PC-3 (cell line): Measurements from ENCODE around the gene BEST2. TPM values are rescaled to one million over a fixed set of nuclear protein-coding genes. Genes with fewer than 3 reads are reported as not detected.

Experiments
- ATAC-seq: fragments of 200-7000 bp; cut with Tn5 transposase; 2 replicates; pipeline ENCODE4 v1.9.1; 2020; ENCODE audit warnings: mild to moderate bottlenecking, moderate library complexity
- BruUV-seq: library from RNA; stranded (reverse); fragments of 400-500 nt; replicated peaks from 2 replicates; lab custom pipeline; 2021; lab: Mats Ljungman, UMichigan
- CTCF ChIA-PET: fragments of 300-600 bp; sonication (Branson Sonifier 250); formaldehyde crosslinking; loops from one replicate; lab custom pipeline; 2022; ENCODE audit warnings: antibody characterized with exemption; lab: Charles Lee
- POLR2A ChIA-PET: fragments of 300-600 bp; sonication (Branson Sonifier 250); formaldehyde crosslinking; loops from one replicate; lab custom pipeline; 2022; ENCODE audit warnings: antibody characterized with exemption; ENCODE audit not compliant: unreplicated experiment; lab: Charles Lee
- DNase-seq: peaks from one replicate; pipeline ENCODE4 v3.0.0-alpha.2; 2015
- H2AFZ ChIP-seq: fragments of 300-600 bp; sonication (generic); 2 replicates; pipeline ENCODE4 v1.6.0; 2016; ENCODE audit warnings: antibody characterized with exemption, low read length
- H3F3A ChIP-seq: fragments of 300-600 bp; sonication (generic); one replicate; pipeline ENCODE4 v1.6.0; 2017; ENCODE audit warnings: antibody characterized with exemption, low read length, control low read depth, mild to moderate bottlenecking; ENCODE audit not compliant: unreplicated experiment
- H3K27ac ChIP-seq: fragments of 300-600 bp; sonication (generic); 2 replicates; pipeline ENCODE4 v1.5.1; 2016; ENCODE audit warnings: mild to moderate bottlenecking, low read length
- H3K27me3 ChIP-seq: fragments of 300-600 bp; sonication (generic); 2 replicates; pipeline ENCODE4 v1.6.1; 2016; ENCODE audit warnings: low read length, mixed read lengths
- H3K36me3 ChIP-seq: fragments of 300-600 bp; sonication (generic); 2 replicates; pipeline ENCODE4 v1.6.1; 2016; ENCODE audit warnings: low read depth, mixed run types, low read length, mixed read lengths
- H3K4me1 ChIP-seq: fragments of 300-600 bp; sonication (generic); 2 replicates; pipeline ENCODE4 v1.5.1; 2016; ENCODE audit warnings: low read length; ENCODE audit not compliant: insufficient read depth
- H3K4me2 ChIP-seq: fragments of 300-600 bp; sonication (generic); 2 replicates; pipeline ENCODE4 v1.6.0; 2016; ENCODE audit warnings: low read length
- H3K4me3 ChIP-seq: fragments of 300-600 bp; sonication (generic); 2 replicates; pipeline ENCODE4 v1.5.1; 2016; ENCODE audit warnings: mild to moderate bottlenecking, low read length, mixed read lengths
- H3K79me2 ChIP-seq: fragments of 300-600 bp; sonication (generic); 2 replicates; pipeline ENCODE4 v1.6.1; 2017; ENCODE audit warnings: low read length, mixed read lengths
- H3K9ac ChIP-seq: fragments of 300-600 bp; sonication (generic); 2 replicates; pipeline ENCODE4 v1.6.0; 2016; ENCODE audit warnings: mild to moderate bottlenecking, low read length
- H3K9me2 ChIP-seq: fragments of 300-600 bp; sonication (generic); replicated peaks from 2 replicates; pipeline ENCODE4 v1.6.1; 2016; ENCODE audit warnings: mixed run types, low read length, mixed read lengths
- H3K9me3 ChIP-seq: fragments of 300-600 bp; sonication (generic); 2 replicates; pipeline ENCODE4 v1.6.1; 2016; ENCODE audit warnings: low read length, mixed read lengths
- H4K20me1 ChIP-seq: fragments of 300-600 bp; sonication (generic); 2 replicates; pipeline ENCODE4 v1.6.1; 2016; ENCODE audit warnings: low read length, mixed read lengths
- CTCF ChIP-seq: fragments of 300-600 bp; sonication (generic); conservative IDR thresholded peaks from 2 replicates; pipeline ENCODE4 v1.5.1; 2017; ENCODE audit warnings: antibody characterized with exemption, low read depth, mild to moderate bottlenecking, low read length
- EZH2 ChIP-seq: fragments of 300-600 bp; sonication (generic); IDR thresholded peaks from one replicate; pipeline ENCODE4 v1.6.1; 2017; ENCODE audit warnings: antibody characterized with exemption, mild to moderate bottlenecking, low read length; ENCODE audit not compliant: unreplicated experiment
- EZH2phosphoT487 ChIP-seq: fragments of 300-600 bp; sonication (generic); IDR thresholded peaks from 2 replicates; pipeline ENCODE4 v1.6.1; 2018; ENCODE audit warnings: mild to moderate bottlenecking, antibody characterized with exemption, low read length, borderline replicate concordance
- intact Hi-C: fragments of 100-400 bp; cut with micrococcal nuclease; formaldehyde crosslinking; loops from 2 replicates; pipeline ENCODE4 v1.9.0; 2023
- total RNA-seq: library from RNA; depleted of rRNA; stranded (reverse); fragments of >200 nt; gene quantifications from 2 replicates; pipeline ENCODE4 v1.2.3, GENCODE V29; 2014

BEST2 gene
- total RNA-seq, 1 experiment from 2014 or later = 0.07 TPM

GRCh38 chr19:12791345-12792050, 39.9 kb downstream of the BEST2 start, which contains the start of gene JUNB:
TSS of gene JUNB (plus strand) at chr19:12791486. CDS start at chr19:12791772, 286 bp downstream.
- peaks cover 16% of the 10 kb centered on the region for H4K20me1 ChIP-seq
- peak within 1 kb of the TSS; percentile 95 for H3K27ac ChIP-seq
- no peaks in the 10 kb centered on the region for H3K36me3 ChIP-seq
- H3K9ac ChIP-seq = peak within 1 kb of the TSS; percentile 89
- peak; percentile 43 for ATAC-seq
- ChIA-PET POLR2A (interaction anchor here (0.6 to 1.4 kb wide), 5 partner anchors 13 to 483 kb away, joined by 3 to 13 read pairs (median 8); no protein-coding TSS in a partner anchor), CTCF (interaction anchor here (0.5 to 1.1 kb wide), 3 partner anchors 9 to 33 kb away, joined by 5 to 8 read pairs (median 5); no protein-coding TSS in a partner anchor)
- H3K9me2 ChIP-seq = no peaks in the 10 kb centered on the region
- peak within 1 kb of the TSS; percentile 92 for H3K4me2 ChIP-seq
- intact Hi-C loops = no loop called here
- peaks cover 12% of the 10 kb centered on the region for H3F3A ChIP-seq
- H3K4me1 ChIP-seq = peaks cover 50% of the 10 kb centered on the region
- H2AFZ ChIP-seq = peak within 1 kb of the TSS; percentile 70
- no peaks in the 10 kb centered on the region for H3K27me3 ChIP-seq
- no peaks in the 10 kb centered on the region for H3K9me3 ChIP-seq
- peak within 1 kb of the TSS; percentile 90 for H3K4me3 ChIP-seq
- DNase-seq = peak; percentile 99
- TF ChIP-seq EZH2phosphoT487 (peak; percentile 98), EZH2 (no peak)
- peaks cover 21% of the 10 kb centered on the region for H3K79me2 ChIP-seq
- no TSS peak for BruUV-seq

GRCh38 chr19:12792051-12792852, 40.7 kb downstream of the BEST2 start:
- peak; percentile 79 for DNase-seq
- TF ChIP-seq CTCF (no peak), EZH2phosphoT487 (no peak), EZH2 (no peak)
- no peak overlapping the region; the same call in 1 of the 2 replicates for H2AFZ ChIP-seq
- no peak for ATAC-seq
- peaks cover 21% of the 10 kb centered on the region for H3K79me2 ChIP-seq
- CTCF ChIA-PET = interaction anchor here (0.5 to 1.1 kb wide), 4 partner anchors 14 to 34 kb away, joined by 4 to 8 read pairs (median 5); no protein-coding TSS in a partner anchor
- peaks cover 16% of the 10 kb centered on the region for H4K20me1 ChIP-seq
- intact Hi-C loops = no loop called here
- no peaks in the 10 kb centered on the region for H3K36me3 ChIP-seq
- H3K4me1 ChIP-seq = peaks cover 43% of the 10 kb centered on the region
- H3K9me2 ChIP-seq = no peaks in the 10 kb centered on the region
- peak overlapping the region; percentile 92 for H3K4me2 ChIP-seq
- H3K27me3 ChIP-seq = no peaks in the 10 kb centered on the region
- no peaks in the 10 kb centered on the region for H3K9me3 ChIP-seq
- peak overlapping the region; percentile 89 for H3K9ac ChIP-seq
- H3F3A ChIP-seq = peaks cover 12% of the 10 kb centered on the region
- peak overlapping the region; percentile 95 for H3K27ac ChIP-seq
- POLR2A ChIA-PET = interaction anchor here (0.7 to 1.4 kb wide), 4 partner anchors 14 to 77 kb away, joined by 3 to 11 read pairs (median 6); no protein-coding TSS in a partner anchor
- BruUV-seq = TSS peak; percentile 64
- H3K4me3 ChIP-seq = peak overlapping the region; percentile 90

GRCh38 chr19:12792853-12793289, 41.3 kb downstream of the BEST2 start:
- Histone ChIP-seq H3K4me3 (peak overlapping the region; percentile 90), H3K4me1 (peaks cover 42% of the 10 kb centered on the region), H3K27me3 (no peaks in the 10 kb centered on the region), H3F3A (peaks cover 12% of the 10 kb centered on the region), H3K9me2 (no peaks in the 10 kb centered on the region), H2AFZ (no peak overlapping the region; the same call in 1 of the 2 replicates), H3K9ac (peak overlapping the region; percentile 89), H3K36me3 (no peaks in the 10 kb centered on the region), H3K4me2 (peak overlapping the region; percentile 92), H4K20me1 (peaks cover 16% of the 10 kb centered on the region), H3K9me3 (no peaks in the 10 kb centered on the region), H3K27ac (peak overlapping the region; percentile 95), H3K79me2 (peaks cover 21% of the 10 kb centered on the region)
- TF ChIP-seq EZH2phosphoT487 (no peak), CTCF (no peak), EZH2 (no peak)
- BruUV-seq = TSS peak; percentile 58
- ChIA-PET POLR2A (interaction anchor here (0.6 to 1.0 kb wide), 7 partner anchors 27 to 1563 kb away, joined by 3 to 6 read pairs (median 5); partner anchors contain the start of genes PRKCSH, ZNF490 and ZNF791), CTCF (interaction anchor here (0.8 to 1.1 kb wide), 2 partner anchors 15 to 20 kb away, joined by 4 to 5 read pairs; no protein-coding TSS in a partner anchor)
- no peak for ATAC-seq
- intact Hi-C loops = no loop called here
- peak; percentile 19 for DNase-seq
